ENCODE measurements around the gene GFER. TPM values are rescaled to one million over a fixed set of nuclear protein-coding genes. Genes with fewer than 3 reads are reported as not detected.
"Not testable (repeated sequence)": the region's sequence is repeated elsewhere in the genome, so short reads cannot be mapped to it uniquely, and the experiment has no call there.

Gene GFER
- total RNA-seq, 2 experiments from 2014 or later: 25.0 to 25.8 TPM

DNA sequence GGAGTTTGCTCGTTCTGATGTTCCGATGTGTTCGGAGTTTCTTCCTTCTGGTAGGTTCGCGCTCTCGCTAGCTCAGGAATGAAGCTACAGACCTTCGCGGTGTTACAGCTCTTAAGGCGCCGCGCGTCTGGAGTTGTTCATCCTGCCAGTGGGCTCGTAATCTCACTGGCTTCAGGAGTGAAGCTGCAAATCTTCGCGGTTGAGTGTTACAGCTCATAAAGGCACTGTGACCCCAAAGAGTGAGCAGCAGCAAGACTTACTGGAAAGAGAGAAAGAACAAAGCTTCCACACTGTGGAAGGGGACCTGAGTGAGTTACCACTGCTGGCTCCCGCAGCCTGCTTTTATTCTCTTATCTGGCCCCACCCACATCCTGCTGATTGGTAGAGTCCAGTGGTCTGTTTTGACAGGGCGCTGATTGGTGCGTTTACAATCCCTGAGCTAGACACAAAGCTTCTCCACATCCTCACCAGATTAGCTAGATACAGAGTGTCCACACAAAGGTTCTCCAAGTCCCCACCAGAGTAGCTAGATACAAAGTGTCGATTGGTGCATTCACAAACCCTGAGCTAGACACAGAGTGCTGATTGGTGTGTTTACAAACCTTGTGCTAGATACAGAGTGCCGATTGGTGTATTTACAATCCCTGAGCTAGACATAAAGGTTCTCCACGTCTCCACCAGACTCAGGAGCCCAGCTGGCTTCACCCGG is 26.4 kb upstream of the GFER start:
- peaks cover 19% of the 10 kb centered on the region for H3K36me3 Mint-ChIP-seq (ENCODE audit: low read depth)
- H3K4me3 Mint-ChIP-seq; ATAC-seq; CTCF ChIA-PET; DNase-seq; H3K9me3 Mint-ChIP-seq (ENCODE audit: low read depth); H3K27ac Mint-ChIP-seq; H3K27me3 Mint-ChIP-seq: not testable (repeated sequence)
- POLR2A ChIA-PET: interaction anchor here (0.8 kb wide), 1 partner anchor 195 kb away, joined by 3 read pairs; no protein-coding TSS in a partner anchor
- peaks cover 21% of the 10 kb centered on the region for H3K4me1 Mint-ChIP-seq
- intact Hi-C loops (cut with DNase I, micrococcal nuclease): loop anchor here in 1 of 2 experiments (2.0 kb wide), 1 partner anchor 185 kb away; the partner anchor contains the start of genes EME2 and MRPS34

DNA sequence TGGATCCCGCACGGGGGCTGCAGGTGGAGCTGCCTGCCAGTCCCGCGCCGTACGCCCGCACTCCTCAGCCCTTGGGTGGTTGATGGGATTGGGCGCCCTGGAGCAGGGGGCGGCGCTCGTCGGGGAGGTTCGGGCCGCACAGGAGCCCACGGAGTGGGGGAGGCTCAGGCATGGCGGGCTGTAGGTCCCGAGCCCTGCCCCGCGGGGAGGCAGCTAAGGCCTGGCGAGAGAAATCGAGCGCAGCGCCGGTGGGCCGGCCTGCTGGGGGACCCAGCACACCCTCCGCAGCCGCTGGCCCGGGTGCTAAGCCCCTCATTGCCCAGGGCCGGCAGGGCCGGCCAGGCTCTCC is 25.9 kb upstream of the GFER start:
- H3K27ac Mint-ChIP-seq; H3K9me3 Mint-ChIP-seq (ENCODE audit: low read depth); CTCF ChIA-PET; DNase-seq; H3K27me3 Mint-ChIP-seq; ATAC-seq; H3K4me3 Mint-ChIP-seq; POLR2A ChIA-PET: not testable (repeated sequence)
- Mint-ChIP-seq H3K4me1 (peaks cover 25% of the 10 kb centered on the region), H3K36me3 (ENCODE audit: low read depth) (peaks cover 24% of the 10 kb centered on the region)
- intact Hi-C loops (cut with DNase I, micrococcal nuclease): loop anchor here in 1 of 2 experiments (2.0 kb wide), 1 partner anchor 185 kb away; the partner anchor contains the start of genes EME2 and MRPS34

DNA sequence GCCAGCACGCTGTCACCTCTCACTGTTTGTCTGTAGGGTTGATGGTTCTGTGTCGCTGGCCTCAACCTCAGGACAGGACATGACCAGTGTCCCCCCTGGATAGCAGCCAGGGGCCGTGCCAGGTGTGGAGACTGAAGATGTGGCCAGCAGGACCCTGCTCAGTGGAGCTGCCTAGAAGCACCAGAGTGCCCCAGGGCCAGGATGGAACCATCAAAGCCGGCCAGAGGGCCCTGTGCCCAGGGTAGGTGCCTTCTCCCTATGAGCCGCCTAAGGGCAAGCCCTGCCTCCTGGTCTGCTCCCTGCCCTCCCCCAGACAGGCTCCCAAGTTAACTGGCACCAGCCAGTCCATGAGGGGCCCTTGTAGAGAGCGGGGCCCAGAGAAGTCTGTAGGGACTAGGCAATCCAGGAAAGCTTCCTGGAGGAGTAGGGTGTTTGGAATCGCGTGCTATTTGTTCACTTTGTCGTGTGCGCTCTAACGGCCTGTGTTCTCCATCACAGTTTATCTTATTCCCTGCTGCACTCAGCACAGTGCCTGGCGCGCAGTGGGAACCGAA is 25.2 kb upstream of the GFER start:
- H3K4me3 Mint-ChIP-seq: peak overlapping the region; percentile 96
- H3K27me3 Mint-ChIP-seq: no peaks in the 10 kb centered on the region
- peaks cover 31% of the 10 kb centered on the region for H3K36me3 Mint-ChIP-seq (ENCODE audit: low read depth)
- no peak overlapping the region for H3K27ac Mint-ChIP-seq
- ChIA-PET POLR2A (no interaction called here), CTCF (no interaction called here)
- intact Hi-C loops (cut with DNase I, micrococcal nuclease): loop anchor here (1.0 to 2.0 kb wide), 6 partner anchors 15 to 1290 kb away; partner anchors contain the start of genes MSRB1 (in 2 of the 2), EME2 (in 1 of the 2), MRPS34 (in 1 of the 2) and RHOT2 (in 1 of the 2)
- H3K9me3 Mint-ChIP-seq (ENCODE audit: low read depth): no peaks in the 10 kb centered on the region
- DNase-seq (no peak), ATAC-seq (no peak)
- peaks cover 32% of the 10 kb centered on the region for H3K4me1 Mint-ChIP-seq

DNA sequence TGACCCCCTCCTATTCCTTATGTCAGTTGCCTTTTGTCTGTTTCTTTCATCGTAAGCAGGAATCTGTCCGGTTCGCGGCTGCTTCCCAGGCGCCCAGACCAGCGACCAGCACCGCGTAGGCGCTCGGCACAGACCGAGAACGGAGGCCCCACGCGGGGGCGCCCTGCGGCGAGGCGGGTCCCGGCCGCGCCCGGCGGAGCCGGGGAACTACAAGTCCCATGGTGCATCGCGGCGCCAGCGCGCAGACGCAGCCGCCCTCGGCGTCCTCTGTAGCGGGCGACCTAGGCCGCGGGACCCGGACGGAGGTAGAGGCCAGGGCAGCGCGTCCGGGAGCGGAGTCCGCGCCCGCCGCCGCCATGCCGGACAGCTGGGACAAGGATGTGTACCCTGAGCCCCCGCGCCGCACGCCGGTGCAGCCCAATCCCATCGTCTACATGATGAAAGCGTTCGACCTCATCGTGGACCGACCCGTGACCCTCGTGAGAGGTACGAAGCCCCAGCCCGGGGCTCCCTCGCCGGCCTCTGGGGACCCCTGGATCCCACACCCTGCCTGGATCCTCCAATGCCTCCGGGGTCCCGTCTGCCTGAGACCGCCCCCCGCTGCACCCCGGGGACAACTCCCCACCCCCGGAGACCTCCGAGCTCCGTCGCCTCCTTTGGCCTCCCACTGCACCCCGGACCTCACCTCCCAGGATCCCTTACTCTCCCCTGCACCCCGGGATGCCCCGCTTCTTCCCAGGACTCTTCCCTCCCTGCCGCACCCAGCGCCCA is 24.5 kb upstream of the GFER start, which contains the start of gene NDUFB10:
Gene NDUFB10, plus strand, starts transcription at position 270 of the 771 bp plus-strand sequence. Its CDS starts 87 bp downstream, at position 357.
- peak; percentile 96 for DNase-seq
- ATAC-seq: peak; percentile 77
- Mint-ChIP-seq H3K9me3 (ENCODE audit: low read depth) (no peaks in the 10 kb centered on the region), H3K4me1 (peaks cover 34% of the 10 kb centered on the region), H3K36me3 (ENCODE audit: low read depth) (peaks cover 36% of the 10 kb centered on the region), H3K27ac (peak within 1 kb of the TSS; percentile 95), H3K4me3 (peak within 1 kb of the TSS; percentile 96), H3K27me3 (no peaks in the 10 kb centered on the region)
- ChIA-PET CTCF (interaction anchor here (0.6 kb wide), 1 partner anchor 17 kb away, joined by 3 read pairs; the partner anchor contains the start of gene MSRB1), POLR2A (interaction anchor here (1.4 to 2.5 kb wide), 2 partner anchors 12 to 196 kb away, joined by 5 to 14 read pairs; partner anchors contain the start of genes TBL3 and TRAF7)
- intact Hi-C loops (cut with DNase I, micrococcal nuclease): loop anchor here (1.0 to 5.0 kb wide), 8 partner anchors 16 to 1291 kb away; partner anchors contain the start of genes MSRB1 (in 2 of the 2), TRAF7 (in 2 of the 2), EME2 (in 1 of the 2) and MRPS34 (in 1 of the 2)

DNA sequence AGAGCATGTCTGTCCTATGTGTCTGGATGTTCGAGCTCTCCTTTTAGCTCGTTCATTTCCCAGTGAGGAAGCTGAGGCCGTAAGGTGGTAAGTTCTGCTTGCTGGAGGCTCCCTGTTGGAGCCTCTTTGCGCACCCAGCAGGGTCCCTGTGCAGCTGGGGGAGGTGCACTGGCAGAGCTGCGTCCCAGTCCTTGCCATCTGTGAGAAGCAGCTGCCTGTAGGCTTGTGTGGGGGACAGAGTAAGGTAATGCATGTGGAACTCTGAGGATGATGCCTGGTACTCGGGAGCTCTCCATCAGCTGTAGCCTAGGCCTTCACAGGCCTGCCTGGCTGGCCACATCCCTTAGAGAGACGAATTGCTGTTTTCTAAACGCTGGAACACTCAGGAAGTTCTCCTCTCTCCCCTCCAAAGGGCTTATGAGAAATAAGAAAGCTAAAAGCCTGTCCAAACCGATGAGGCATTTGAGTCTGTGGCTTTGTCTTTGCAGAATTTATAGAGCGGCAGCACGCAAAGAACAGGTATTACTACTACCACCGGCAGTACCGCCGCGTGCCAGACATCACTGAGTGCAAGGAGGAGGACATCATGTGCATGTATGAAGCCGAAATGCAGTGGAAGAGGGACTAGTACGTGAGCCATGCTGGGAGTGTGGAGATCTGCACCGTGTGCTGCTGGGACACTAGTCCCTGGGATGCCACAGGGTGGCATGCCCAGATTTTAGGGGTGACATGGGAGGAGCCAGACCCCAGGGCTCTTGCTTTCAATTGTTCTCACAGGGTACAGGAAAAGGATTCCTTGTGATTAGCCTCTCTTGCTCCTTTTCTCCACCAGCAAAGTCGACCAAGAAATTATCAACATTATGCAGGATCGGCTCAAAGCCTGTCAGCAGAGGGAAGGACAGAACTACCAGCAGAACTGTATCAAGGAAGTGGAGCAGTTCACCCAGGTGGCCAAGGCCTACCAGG is 23.0 kb upstream of the GFER start:
- ATAC-seq: peak; percentile 13
- H3K36me3 Mint-ChIP-seq (ENCODE audit: low read depth): peaks cover 49% of the 10 kb centered on the region
- POLR2A ChIA-PET: interaction anchor here (0.5 to 2.5 kb wide), 7 partner anchors 9 to 904 kb away, joined by 3 to 14 read pairs (median 4); partner anchors contain the start of genes MSRB1, NOXO1, TBL3 and TRAF7
- peaks cover 37% of the 10 kb centered on the region for H3K4me1 Mint-ChIP-seq
- intact Hi-C loops (cut with DNase I, micrococcal nuclease): loop anchor here in 1 of 2 experiments (2.0 to 5.0 kb wide), 2 partner anchors 46 to 194 kb away; partner anchors contain the start of genes TRAF7 and ZNF598
- H3K4me3 Mint-ChIP-seq: peak overlapping the region; percentile 96
- CTCF ChIA-PET: interaction anchor here (1.5 kb wide), 1 partner anchor 10 kb away, joined by 8 read pairs; the partner anchor contains the start of gene TBL3
- H3K27ac Mint-ChIP-seq: peak overlapping the region; percentile 95
- H3K27me3 Mint-ChIP-seq: no peaks in the 10 kb centered on the region
- no peaks in the 10 kb centered on the region for H3K9me3 Mint-ChIP-seq (ENCODE audit: low read depth)
- peak; percentile 70 for DNase-seq

DNA sequence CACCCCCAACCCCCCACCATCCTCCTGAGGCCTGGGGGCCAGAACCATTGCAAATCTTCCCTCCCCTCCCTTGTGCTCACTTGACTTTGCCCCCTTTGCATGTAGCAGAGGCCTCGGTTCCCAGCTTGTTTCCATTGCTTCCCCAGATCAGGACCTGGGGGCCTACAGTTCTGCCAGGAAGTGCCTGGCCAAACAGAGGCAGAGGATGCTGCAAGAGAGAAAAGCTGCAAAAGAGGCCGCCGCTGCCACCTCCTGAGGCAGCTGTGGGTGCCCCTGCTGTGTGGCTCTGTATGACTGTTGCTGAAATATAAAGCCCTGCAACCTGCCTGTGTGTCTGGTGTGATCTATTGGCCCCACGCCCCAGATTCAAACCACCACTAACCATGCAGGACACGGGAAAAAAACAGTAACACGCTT is 22.3 kb upstream of the GFER start:
- intact Hi-C loops (cut with DNase I, micrococcal nuclease): loop anchor here in 1 of 2 experiments (2.0 to 5.0 kb wide), 2 partner anchors 46 to 193 kb away; partner anchors contain the start of genes TRAF7 and ZNF598
- Mint-ChIP-seq H3K27ac (peak overlapping the region; percentile 99), H3K9me3 (ENCODE audit: low read depth) (no peaks in the 10 kb centered on the region), H3K27me3 (no peaks in the 10 kb centered on the region), H3K36me3 (ENCODE audit: low read depth) (peaks cover 49% of the 10 kb centered on the region), H3K4me3 (peak overlapping the region; percentile 96), H3K4me1 (peaks cover 38% of the 10 kb centered on the region)
- ChIA-PET POLR2A (interaction anchor here (1.7 to 2.5 kb wide), 2 partner anchors 10 to 18 kb away, joined by 9 to 14 read pairs; partner anchors contain the start of genes MSRB1 and TBL3), CTCF (no interaction called here)
- DNase-seq (peak; percentile 57), ATAC-seq (no peak)

DNA sequence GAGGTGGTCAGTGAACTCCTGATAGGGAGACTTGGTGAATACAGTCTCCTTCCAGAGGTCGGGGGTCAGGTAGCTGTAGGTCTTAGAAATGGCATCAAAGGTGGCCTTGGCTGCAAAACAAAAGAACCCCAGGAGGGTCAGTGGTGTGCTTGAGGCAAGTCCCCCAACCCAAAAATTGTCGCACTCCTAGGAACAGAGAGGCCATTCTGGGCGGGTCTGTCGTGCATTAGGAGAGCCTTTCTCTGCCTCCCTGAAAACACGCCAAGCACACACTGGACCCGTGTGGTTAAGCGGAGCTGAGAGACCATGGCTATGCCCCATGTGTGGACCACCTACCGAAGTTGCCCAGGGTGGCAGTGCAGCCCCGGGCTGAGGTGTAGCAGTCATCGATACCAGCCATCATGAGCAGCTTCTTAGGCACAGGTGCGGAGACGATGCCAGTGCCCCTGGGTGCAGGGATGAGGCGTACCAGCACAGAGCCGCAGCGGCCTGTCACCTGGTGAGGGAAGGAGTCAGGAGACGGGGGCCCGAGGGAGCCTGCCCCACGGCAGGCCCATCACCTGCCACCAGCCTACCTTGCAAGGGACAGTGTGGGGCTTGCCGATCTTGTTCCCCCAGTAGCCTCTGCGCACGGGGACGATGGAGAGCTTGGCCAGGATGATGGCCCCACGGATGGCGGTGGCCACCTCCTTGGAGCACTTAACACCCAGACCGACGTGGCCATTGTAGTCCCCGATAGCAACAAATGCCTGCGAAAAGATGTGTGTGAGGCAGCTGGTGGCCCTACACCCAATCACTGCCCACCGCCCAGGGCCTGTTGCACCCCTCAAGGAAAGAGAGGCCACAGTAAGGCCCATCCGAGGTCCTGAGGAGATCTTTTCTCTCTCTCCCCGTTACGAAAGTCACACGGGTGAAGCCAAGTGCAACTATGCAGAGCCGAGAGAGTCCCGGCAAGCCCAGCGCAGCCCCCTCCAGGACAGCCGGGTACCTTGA is 21.5 kb upstream of the GFER start:
- H3K27me3 Mint-ChIP-seq; DNase-seq; H3K9me3 Mint-ChIP-seq (ENCODE audit: low read depth); ATAC-seq; CTCF ChIA-PET: not testable (repeated sequence)
- H3K4me3 Mint-ChIP-seq: peak overlapping the region; percentile 96
- intact Hi-C loops (cut with DNase I, micrococcal nuclease): loop anchor here in 1 of 2 experiments (5.0 kb wide), 1 partner anchor 45 kb away; the partner anchor contains the start of gene ZNF598
- POLR2A ChIA-PET: interaction anchor here (1.7 to 2.5 kb wide), 2 partner anchors 9 to 19 kb away, joined by 9 to 14 read pairs; partner anchors contain the start of genes MSRB1 and TBL3
- H3K27ac Mint-ChIP-seq: peak overlapping the region; percentile 99
- peaks cover 49% of the 10 kb centered on the region for H3K36me3 Mint-ChIP-seq (ENCODE audit: low read depth)
- H3K4me1 Mint-ChIP-seq: peaks cover 38% of the 10 kb centered on the region

DNA sequence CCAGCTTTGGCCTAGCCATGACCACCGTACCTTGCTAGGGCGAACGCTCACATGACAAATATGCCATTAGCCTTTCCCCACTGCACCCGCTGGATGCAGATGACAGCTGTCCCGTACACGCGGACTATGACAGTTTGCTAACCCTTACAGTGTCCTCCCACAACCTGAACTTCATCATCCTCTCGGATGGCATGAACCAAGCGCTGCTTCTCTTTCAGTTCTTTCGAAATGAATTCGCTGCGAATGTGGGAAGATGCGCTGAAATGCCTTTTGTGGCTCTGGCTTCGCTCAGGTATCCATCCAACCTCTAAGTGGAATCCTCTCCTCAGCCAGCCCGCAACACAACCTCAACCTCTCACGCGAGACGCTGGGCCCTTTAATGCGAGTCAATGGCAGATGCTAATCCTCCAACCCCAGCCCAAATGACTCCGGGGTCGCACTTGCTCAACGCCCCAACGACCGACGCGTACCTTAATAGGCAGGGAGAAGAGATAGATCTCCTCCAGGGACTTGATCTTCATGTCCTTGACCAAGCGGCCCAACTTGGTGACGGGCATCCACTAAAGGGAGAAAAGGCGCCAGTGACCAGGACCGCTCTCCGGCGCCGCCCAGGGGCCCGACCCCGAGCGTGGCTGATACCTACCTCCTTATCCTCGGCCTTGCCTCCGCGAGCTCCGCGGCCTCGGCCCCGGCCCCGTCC is 20.0 kb upstream of the GFER start:
- POLR2A ChIA-PET: interaction anchor here (0.7 to 1.4 kb wide), 16 partner anchors 11 to 789 kb away, joined by 3 to 14 read pairs (median 4); partner anchors contain the start of genes EME2, GFER, MAPK8IP3 and MRPS34
- ATAC-seq: peak; percentile 0
- DNase-seq: peak; percentile 36
- peak overlapping the region; percentile 99 for H3K27ac Mint-ChIP-seq
- no peaks in the 10 kb centered on the region for H3K9me3 Mint-ChIP-seq (ENCODE audit: low read depth)
- no peaks in the 10 kb centered on the region for H3K27me3 Mint-ChIP-seq
- peaks cover 38% of the 10 kb centered on the region for H3K4me1 Mint-ChIP-seq
- H3K4me3 Mint-ChIP-seq: peak overlapping the region; percentile 96
- peaks cover 53% of the 10 kb centered on the region for H3K36me3 Mint-ChIP-seq (ENCODE audit: low read depth)
- intact Hi-C loops (cut with DNase I, micrococcal nuclease): loop anchor here (1.0 to 5.0 kb wide), 9 partner anchors 21 to 655 kb away; partner anchors contain the start of genes CRAMP1 (in 1 of the 2), FAHD1 (in 1 of the 2), IFT140 (in 1 of the 2) and MSRB1 (in 1 of the 2)
- CTCF ChIA-PET: interaction anchor here (0.6 to 1.4 kb wide), 4 partner anchors 11 to 181 kb away, joined by 3 to 5 read pairs (median 4); partner anchors contain the start of genes NUBP2, SPSB3 and TSC2

Data from activated CD4-positive, alpha-beta T cell treated with anti-CD3 and anti-CD28 coated beads for 36 hours (primary cell).